Chondrocyte (in vitro differentiated cells): ENCODE measurements around the gene TBXA2R. TPM values are rescaled to one million over a fixed set of nuclear protein-coding genes. Genes with fewer than 3 reads are reported as not detected.

ENCODE experiments used
- DNase-seq: peaks from one replicate; pipeline ENCODE4 v3.0.0; 2021; ENCODE audit warnings: mixed read lengths, low spot score
- H3K27ac Mint-ChIP-seq: one replicate; pipeline ENCODE4 v1.8.0; 2021; ENCODE audit warnings: mild to moderate bottlenecking, moderate library complexity, mixed read lengths; ENCODE audit not compliant: unreplicated experiment
- H3K27me3 Mint-ChIP-seq: 2 replicates; pipeline ENCODE4 v1.8.0; 2021; ENCODE audit warnings: low read depth, mixed read lengths
- H3K36me3 Mint-ChIP-seq: 2 replicates; pipeline ENCODE4 v1.8.0; 2021; ENCODE audit warnings: low read depth, mixed read lengths
- H3K4me1 Mint-ChIP-seq: 2 replicates; pipeline ENCODE4 v1.8.0; 2021; ENCODE audit warnings: low read depth, mild to moderate bottlenecking, mixed read lengths
- H3K4me3 Mint-ChIP-seq: one replicate; pipeline ENCODE4 v1.8.0; 2021; ENCODE audit warnings: mild to moderate bottlenecking, moderate library complexity, mixed read lengths; ENCODE audit not compliant: unreplicated experiment
- H3K9me3 Mint-ChIP-seq: 2 replicates; pipeline ENCODE4 v1.8.0; 2021; ENCODE audit warnings: low read depth, mixed read lengths
- CTCF ChIP-seq: fragments of 200-600 bp; sonication (generic); IDR thresholded peaks from 2 replicates; pipeline ENCODE4 v1.5.0; 2021; ENCODE audit warnings: antibody characterized with exemption, mild to moderate bottlenecking, moderate library complexity
- total RNA-seq: library from RNA; stranded (reverse); gene quantifications from 3 replicates; pipeline ENCODE4 v1.2.1, GENCODE V29; 2021

The TBXA2R gene
- total RNA-seq, 1 donor from 2014 or later = 5.8 TPM

GRCh38 chr19:3603121-3603811 lies 3.4 kb downstream of the TBXA2R start:
- no peak for TF ChIP-seq CTCF
- H3K27ac Mint-ChIP-seq = no peak overlapping the region
- no peak overlapping the region for H3K4me3 Mint-ChIP-seq
- DNase-seq = no peak
- no peaks in the 10 kb centered on the region for H3K36me3 Mint-ChIP-seq
- no peaks in the 10 kb centered on the region for H3K9me3 Mint-ChIP-seq
- peaks cover 16% of the 10 kb centered on the region for H3K4me1 Mint-ChIP-seq
- H3K27me3 Mint-ChIP-seq = no peaks in the 10 kb centered on the region

DNA sequence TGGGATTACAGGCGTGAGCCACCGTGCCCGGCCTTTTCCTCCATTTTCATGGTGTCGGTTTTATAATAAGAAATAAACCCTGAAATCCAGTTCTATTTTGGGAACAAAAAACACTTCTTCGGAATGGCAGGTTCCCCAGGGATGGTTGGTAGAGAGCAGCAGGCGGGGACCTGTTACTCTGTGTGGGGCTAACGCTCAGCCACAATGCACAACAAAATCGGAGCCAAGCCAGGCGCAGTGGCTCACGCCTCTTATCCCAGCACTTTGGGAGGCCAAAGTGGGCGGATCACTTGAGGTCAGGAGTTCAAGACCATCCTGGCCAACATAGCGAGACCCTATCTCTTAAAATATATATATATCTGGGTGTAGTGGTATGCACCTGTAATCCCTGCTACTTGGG lies 5.7 kb downstream of the TBXA2R start:
- H3K36me3 Mint-ChIP-seq = no peaks in the 10 kb centered on the region
- DNase-seq = no peak
- H3K9me3 Mint-ChIP-seq = no peaks in the 10 kb centered on the region
- H3K27me3 Mint-ChIP-seq = no peaks in the 10 kb centered on the region
- TF ChIP-seq CTCF = no peak
- H3K4me1 Mint-ChIP-seq = peaks cover 3% of the 10 kb centered on the region
- H3K27ac Mint-ChIP-seq = no peak overlapping the region
- no peak overlapping the region for H3K4me3 Mint-ChIP-seq

GRCh38 chr19:3599776-3600187 lies 6.9 kb downstream of the TBXA2R start:
- peak; percentile 86 for DNase-seq
- no peaks in the 10 kb centered on the region for H3K27me3 Mint-ChIP-seq
- H3K4me3 Mint-ChIP-seq = no peak overlapping the region
- TF ChIP-seq CTCF = peak; percentile 41
- no peaks in the 10 kb centered on the region for H3K9me3 Mint-ChIP-seq
- no peaks in the 10 kb centered on the region for H3K36me3 Mint-ChIP-seq
- H3K27ac Mint-ChIP-seq = no peak overlapping the region
- peaks cover 3% of the 10 kb centered on the region for H3K4me1 Mint-ChIP-seq

DNA sequence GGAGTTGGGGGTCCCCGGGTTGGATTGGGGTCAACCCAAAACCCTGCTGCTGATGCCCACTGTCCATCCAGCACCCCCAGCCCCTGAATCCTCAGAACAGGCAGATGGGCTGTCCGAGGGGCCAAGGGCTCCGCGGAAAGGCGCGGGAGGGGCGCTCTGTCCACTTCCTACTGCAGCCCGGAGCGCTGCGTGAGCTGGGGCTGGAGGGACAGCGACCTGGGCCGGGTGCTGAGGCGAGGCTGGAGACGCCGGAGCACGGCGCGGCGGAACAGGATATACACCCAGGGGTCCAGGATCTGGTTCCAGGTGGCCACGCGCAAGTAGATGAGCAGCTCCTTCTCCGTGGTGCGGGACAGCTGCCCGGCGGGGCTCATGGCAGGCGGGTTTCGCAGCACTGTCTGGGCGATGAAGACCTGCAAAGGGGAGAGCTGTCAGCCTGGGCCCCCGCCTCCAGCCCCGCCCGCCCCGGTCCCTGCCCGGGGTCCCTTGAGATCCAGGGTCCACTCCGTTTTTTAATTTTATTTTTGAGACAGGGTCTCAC lies 11.1 kb downstream of the TBXA2R start:
- H3K9me3 Mint-ChIP-seq = no peaks in the 10 kb centered on the region
- DNase-seq = no peak
- H3K27me3 Mint-ChIP-seq = peaks cover 3% of the 10 kb centered on the region
- no peak overlapping the region for H3K4me3 Mint-ChIP-seq
- H3K27ac Mint-ChIP-seq = no peak overlapping the region
- no peak for TF ChIP-seq CTCF
- no peaks in the 10 kb centered on the region for H3K4me1 Mint-ChIP-seq
- no peaks in the 10 kb centered on the region for H3K36me3 Mint-ChIP-seq

DNA sequence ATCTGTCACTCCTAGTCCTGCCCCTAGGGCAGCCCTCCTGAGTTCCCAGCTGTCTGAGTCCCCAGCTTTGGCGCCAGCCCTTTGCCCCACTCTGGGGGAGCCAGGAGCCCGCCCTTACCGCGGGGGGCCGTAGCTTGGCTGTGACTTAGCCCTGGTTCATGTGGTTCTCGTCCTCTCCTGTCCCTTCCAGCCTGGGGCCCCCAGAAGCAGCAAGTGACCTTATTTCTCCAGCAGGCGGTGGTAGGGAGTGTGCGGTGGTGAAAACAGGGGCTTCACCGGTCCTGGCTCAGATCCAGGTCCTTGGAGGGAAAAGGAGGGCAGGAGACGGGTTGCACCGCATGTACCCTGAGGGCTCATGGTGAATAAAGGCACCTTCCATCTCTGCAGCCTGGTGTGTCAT lies 13.5 kb downstream of the TBXA2R start:
- TF ChIP-seq CTCF = peak; percentile 22
- no peaks in the 10 kb centered on the region for H3K4me1 Mint-ChIP-seq
- H3K4me3 Mint-ChIP-seq = no peak overlapping the region
- DNase-seq = no peak
- no peaks in the 10 kb centered on the region for H3K36me3 Mint-ChIP-seq
- no peak overlapping the region for H3K27ac Mint-ChIP-seq
- H3K9me3 Mint-ChIP-seq = no peaks in the 10 kb centered on the region
- peaks cover 5% of the 10 kb centered on the region for H3K27me3 Mint-ChIP-seq
